Lung microvascular endothelial cell (primary cell): ENCODE data around the gene GNG14. TPM values are rescaled to one million over a fixed set of nuclear protein-coding genes. Genes with fewer than 3 reads are reported as not detected.
"Not testable (repeated sequence)": the region's sequence is repeated elsewhere in the genome, so short reads cannot be mapped to it uniquely, and the experiment has no call there.

ENCODE experiments used
- DNase-seq, 2 donors: peaks; one replicate each; pipeline versions ENCODE4 v3.0.0 to v3.0.0-alpha.2; 2010; ENCODE audit warnings: low read depth in 2 of 2
- total RNA-seq: library from RNA; depleted of rRNA; stranded (reverse); fragments of >200 nt; gene quantifications from 2 replicates; pipeline ENCODE4 v1.2.1, GENCODE V29; 2014

The GNG14 gene
- total RNA-seq, 1 donor from 2014 or later: not detected

GRCh38 chr19:12723641-12724426 is 36.0 kb downstream of the GNG14 start, which contains the start of gene TNPO2:
TSS of gene TNPO2 (minus strand) at chr19:12723932. CDS start at chr19:12720977, 2,955 bp downstream.
- peak; percentile 68 to 72 for DNase-seq

GRCh38 chr19:12725612-12726011 is 37.8 kb downstream of the GNG14 start:
- DNase-seq: not testable (repeated sequence)

DNA sequence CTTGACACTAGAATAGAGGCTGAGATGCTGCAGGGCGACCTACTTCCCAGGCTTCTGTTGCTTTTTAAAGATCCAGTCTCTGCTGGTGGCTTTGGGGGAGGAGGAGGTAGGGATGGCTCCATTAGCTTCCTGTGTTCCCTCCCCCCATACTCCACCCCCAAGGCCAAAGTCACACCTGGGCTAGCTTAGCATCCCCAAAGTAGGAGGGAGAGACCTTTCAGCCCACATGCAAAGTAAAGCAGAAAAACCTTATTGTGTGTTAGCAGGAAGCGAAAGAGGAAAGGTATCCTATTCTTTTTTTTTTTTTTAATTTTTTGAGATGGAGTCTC is 39.2 kb downstream of the GNG14 start:
- no peak for DNase-seq

DNA sequence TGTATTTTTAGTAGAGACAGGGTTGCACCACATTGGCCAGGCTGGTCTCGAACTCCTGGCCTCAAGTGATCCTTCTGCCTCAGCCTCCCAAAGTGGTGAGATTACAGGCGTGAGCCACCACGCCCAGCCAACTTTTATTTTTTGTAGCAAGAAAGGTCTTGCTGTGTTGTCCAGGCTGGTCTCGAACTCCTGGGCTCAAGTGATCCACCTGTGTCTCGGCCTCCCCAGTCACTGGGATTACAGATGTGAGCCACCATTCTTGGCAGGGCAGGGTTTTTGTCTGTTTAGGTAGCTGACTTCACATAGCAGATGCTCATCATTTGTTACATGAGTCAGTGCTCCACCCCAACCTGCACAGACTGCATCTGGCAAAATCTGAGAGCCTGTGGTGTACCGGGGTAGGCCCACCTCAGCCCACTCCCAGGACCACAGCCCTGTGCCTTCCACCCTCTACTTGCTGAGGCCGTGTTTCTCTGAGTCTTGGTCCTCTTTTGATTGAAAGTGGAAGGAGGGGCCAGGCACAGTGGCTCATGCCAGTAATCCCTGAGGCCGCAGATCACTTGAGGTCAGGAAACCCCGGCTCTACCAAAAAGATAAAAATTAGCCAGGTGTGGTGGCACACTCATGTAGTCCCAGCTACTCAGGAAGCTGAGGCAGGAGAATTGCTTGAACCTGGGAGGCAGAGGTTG is 40.1 kb downstream of the GNG14 start:
- DNase-seq: no peak

GRCh38 chr19:12730064-12730463 is 42.3 kb downstream of the GNG14 start:
- DNase-seq: no peak

GRCh38 chr19:12731337-12731736 is 43.5 kb downstream of the GNG14 start:
- no peak for DNase-seq

DNA sequence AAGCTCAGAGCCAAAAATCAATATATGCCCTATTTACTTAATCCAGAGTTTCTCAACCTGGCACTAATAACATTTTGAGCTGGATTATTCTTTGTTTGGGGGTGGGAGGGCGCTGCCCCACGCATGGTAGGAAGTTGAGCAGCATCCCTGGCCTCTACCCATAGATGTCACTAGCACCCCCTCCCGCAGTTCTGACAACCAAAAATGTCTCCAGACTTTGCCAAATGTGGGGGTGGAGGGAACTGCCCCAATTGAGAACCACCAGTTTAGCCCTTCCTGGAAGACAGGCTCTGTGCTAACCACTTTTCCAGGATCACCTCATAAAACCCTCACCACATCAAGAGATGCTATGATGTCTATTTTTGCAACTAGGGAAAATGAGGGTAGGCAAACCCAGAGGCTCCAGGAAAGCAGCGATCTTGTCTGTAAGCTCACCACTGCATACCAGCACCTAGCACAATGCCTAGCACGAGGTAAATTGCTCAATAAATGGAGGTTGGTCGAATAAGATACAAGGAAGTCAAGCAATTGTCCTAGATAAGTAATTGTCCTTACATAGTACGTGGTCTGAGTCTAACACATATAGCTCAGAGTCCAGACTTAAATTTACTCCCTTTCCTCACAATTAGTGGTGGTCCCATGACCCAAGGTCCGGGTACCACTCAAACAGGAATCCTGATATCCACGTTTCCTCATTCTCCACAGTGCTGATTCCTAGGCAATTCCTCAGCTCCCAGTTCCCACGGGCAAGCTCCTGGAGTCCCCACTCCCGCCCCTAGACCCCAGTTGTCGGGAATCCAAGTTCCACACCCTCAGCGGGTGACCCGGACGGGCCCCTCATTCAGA is 45.8 kb downstream of the GNG14 start:
- DNase-seq: peak; percentile 35 to 40

GRCh38 chr19:12736995-12737834 is 49.4 kb downstream of the GNG14 start, which contains the start of gene GET3:
TSS of gene GET3 (plus strand) at chr19:12737497. CDS start at chr19:12737506, 9 bp downstream.
- peak; percentile 100 for DNase-seq

DNA sequence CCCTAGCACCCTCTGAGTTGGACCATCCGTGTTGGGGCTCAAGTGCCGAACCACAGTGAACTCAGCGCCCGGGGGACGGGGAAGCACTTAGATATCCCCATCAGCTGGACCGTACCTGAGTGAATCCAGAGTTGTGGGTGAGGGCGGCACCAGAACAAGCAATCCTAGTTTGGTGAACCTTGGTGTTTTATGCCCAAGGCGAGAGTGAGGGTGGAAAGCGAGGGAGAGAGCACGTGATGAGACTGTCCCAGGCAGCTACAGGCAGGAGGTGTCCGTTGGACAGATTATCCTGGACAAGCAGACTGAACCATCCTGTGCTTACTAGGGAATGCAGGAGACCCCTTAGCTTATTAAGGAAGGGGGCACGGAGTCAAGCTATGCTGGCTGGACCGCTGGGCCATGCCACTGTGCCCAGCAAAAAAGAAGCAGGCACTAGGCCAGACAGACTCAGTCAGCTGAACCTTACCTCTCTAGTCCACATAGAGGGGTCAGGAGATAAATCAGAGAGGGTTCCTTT is 50.1 kb downstream of the GNG14 start:
- DNase-seq: no peak

Other genes starting within 250 kb of the GNG14 start
- 3.7 and 6.9 TPM in 2 replicates for gene ZNF443, start 247.0 kb upstream of the GNG14 start, total RNA-seq
- gene ZNF709, start 203.2 kb upstream of the GNG14 start, total RNA-seq: 2.6 and 4.4 TPM in 2 replicates
- 6.5 and 11.1 TPM in 2 replicates for gene ZNF564, start 136.5 kb upstream of the GNG14 start, total RNA-seq
- gene ZNF490, start 77.2 kb upstream of the GNG14 start, total RNA-seq: 5.2 and 6.9 TPM in 2 replicates
- 8.3 and 8.9 TPM in 2 replicates for gene ZNF791, start 77.1 kb upstream of the GNG14 start, total RNA-seq
- gene MAN2B1, start 21.3 kb upstream of the GNG14 start, total RNA-seq: 37.0 and 77.2 TPM in 2 replicates
- gene WDR83, start 21.2 kb upstream of the GNG14 start, total RNA-seq: 6.3 and 9.1 TPM in 2 replicates
- 40.8 and 41.1 TPM in 2 replicates for gene DHPS, start 6.1 kb upstream of the GNG14 start, total RNA-seq
- 3.8 and 5.2 TPM in 2 replicates for gene FBXW9, start 8.6 kb downstream of the GNG14 start, total RNA-seq
- gene TNPO2, start 35.9 kb downstream of the GNG14 start, total RNA-seq: 14.4 and 19.4 TPM in 2 replicates
- 124 and 182 TPM in 2 replicates for gene TRIR, start 46.7 kb downstream of the GNG14 start, total RNA-seq
- gene GET3, start 49.5 kb downstream of the GNG14 start, total RNA-seq: 67.8 and 73.8 TPM in 2 replicates
- gene BEST2, start 63.8 kb downstream of the GNG14 start, total RNA-seq: not detected in 2 replicates
- 5.4 and 9.3 TPM in 2 replicates for gene HOOK2, start 87.6 kb downstream of the GNG14 start, total RNA-seq
- gene JUNB, start 103.5 kb downstream of the GNG14 start, total RNA-seq: 59.3 and 124 TPM in 2 replicates
- 185 and 189 TPM in 2 replicates for gene PRDX2, start 113.8 kb downstream of the GNG14 start, total RNA-seq
- 0.20 TPM in 1 of 2 replicates, not detected in the other for gene THSD8, start 114.1 kb downstream of the GNG14 start, total RNA-seq
- 7.1 and 9.8 TPM in 2 replicates for gene RNASEH2A, start 118.6 kb downstream of the GNG14 start, total RNA-seq
- not detected in 2 replicates for gene RTBDN, start 146.6 kb downstream of the GNG14 start, total RNA-seq
- 0.44 and 0.60 TPM in 2 replicates for gene MAST1, start 150.5 kb downstream of the GNG14 start, total RNA-seq
- gene DNASE2, start 193.5 kb downstream of the GNG14 start, total RNA-seq: 22.0 and 23.6 TPM in 2 replicates
- gene KLF1, start 199.2 kb downstream of the GNG14 start, total RNA-seq: not detected in 2 replicates
- 13.7 and 17.3 TPM in 2 replicates for gene GCDH, start 203.2 kb downstream of the GNG14 start, total RNA-seq
- under 0.01 and 0.20 TPM in 2 replicates for gene SYCE2, start 231.3 kb downstream of the GNG14 start, total RNA-seq
- gene FARSA, start 245.7 kb downstream of the GNG14 start, total RNA-seq: 40.8 and 53.6 TPM in 2 replicates